Endometrium (tissue), 2 donors: ENCODE data around the gene GGA3.
"Not testable (repeated sequence)": the region's sequence is repeated elsewhere in the genome, so short reads cannot be mapped to it uniquely, and the experiment has no call there.

Experiments
- FAIRE-seq: peaks from 2 replicates; lab custom pipeline; 2012; peaks lifted over from hg19 to GRCh38; lab: Jason Lieb, UNC
- donor health status: control.
- donor health status: control.

Gene GGA3

DNA sequence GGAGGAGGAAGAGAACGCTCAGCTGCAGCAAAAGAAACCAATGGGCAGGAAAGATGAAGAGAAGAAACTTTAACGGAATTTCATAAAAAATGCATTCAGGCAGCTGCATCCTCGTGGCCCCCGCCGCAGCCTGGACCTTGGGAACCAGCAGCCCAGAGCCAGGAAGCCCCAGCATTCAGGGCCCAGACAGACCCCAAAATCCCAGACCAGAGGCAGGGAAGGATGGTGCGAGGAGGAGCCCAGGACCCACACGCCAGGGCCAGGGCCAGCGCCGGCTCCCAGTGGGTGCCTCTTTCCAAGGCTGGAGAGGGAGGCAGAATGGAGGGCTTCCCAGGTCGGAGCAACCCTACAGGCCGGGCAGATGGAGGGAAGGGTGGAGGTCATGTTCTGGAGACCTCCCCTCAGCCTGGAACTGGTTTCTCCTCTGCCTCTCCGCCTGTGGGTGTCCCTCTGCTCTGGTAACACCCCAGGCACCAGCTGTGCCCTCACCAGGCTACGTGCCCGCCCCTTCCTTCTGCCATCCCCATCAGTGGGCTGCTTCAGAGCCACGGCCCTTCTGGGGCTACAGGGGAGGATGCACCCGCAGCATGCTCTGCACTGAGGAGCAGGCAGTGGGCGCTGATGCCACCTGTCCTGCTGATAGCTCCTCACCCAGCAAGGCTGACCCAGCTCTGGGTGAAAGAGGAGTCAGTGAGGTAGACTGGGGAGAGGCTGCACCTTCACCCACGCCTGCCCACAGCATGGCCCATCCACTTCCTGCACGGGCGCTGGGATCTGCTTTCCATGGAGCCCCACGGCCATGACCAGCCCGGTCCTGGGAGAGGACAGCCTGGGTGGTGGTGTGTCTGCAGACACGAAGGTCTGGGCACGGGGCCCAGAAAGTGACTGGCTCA is 10.8 kb upstream of the GGA3 start:
- FAIRE-seq = no peak

DNA sequence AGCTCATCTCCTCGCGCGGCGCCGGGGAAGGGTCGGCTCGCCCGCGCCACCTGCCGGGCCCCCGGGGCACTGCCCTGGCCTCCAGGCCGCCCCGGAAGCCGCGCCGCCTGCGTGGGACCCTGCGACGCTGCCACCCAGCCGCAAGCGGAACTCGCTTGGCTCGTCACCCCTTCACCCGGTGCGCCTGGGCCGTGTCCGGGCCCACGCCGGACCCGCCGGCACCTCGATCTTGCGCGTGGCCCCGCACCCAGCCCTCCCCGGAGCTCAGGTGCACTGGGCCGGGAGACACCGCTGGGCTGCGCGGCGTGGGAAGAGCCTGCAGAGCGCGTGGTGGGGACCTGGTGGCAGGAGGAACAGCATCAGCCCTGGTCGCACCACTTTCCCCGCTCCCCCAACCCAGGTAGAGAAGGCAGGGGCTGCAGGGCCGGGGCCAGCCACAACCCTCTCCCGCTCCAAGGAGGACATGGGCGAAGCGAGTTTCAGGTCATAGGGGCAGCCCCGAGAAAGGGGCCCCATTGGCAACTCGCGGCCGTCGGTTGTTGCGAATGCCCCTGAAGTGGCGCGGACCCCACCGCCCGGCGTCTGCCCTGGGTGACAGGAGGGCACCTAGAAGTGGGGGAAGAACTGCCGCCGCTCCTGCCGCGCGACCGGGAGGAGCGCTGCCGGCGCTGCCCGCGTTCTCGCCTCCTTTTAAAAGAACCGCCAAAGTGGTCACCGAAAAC is 10.0 kb upstream of the GGA3 start:
- no peak for FAIRE-seq

DNA sequence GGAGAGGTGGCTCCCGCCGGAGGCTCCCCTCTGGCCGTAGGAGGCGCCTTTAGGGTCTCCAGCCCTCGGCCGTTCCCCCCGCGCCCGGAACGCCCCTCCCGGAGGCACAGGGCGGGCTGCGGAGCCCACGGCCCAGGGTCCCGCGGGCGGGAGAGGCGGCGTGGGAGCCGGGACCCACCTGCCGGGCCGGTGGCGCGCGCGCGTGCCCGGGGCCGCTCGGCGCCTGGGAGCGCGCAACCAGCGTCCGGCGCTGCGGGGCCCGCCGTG is 9.5 kb upstream of the GGA3 start, which contains the start of gene MIF4GD:
Gene MIF4GD, minus strand, starts transcription at position 266 of the 267 bp plus-strand sequence. CDS start 1,036 bp downstream, outside the sequence.
- no peak for FAIRE-seq

DNA sequence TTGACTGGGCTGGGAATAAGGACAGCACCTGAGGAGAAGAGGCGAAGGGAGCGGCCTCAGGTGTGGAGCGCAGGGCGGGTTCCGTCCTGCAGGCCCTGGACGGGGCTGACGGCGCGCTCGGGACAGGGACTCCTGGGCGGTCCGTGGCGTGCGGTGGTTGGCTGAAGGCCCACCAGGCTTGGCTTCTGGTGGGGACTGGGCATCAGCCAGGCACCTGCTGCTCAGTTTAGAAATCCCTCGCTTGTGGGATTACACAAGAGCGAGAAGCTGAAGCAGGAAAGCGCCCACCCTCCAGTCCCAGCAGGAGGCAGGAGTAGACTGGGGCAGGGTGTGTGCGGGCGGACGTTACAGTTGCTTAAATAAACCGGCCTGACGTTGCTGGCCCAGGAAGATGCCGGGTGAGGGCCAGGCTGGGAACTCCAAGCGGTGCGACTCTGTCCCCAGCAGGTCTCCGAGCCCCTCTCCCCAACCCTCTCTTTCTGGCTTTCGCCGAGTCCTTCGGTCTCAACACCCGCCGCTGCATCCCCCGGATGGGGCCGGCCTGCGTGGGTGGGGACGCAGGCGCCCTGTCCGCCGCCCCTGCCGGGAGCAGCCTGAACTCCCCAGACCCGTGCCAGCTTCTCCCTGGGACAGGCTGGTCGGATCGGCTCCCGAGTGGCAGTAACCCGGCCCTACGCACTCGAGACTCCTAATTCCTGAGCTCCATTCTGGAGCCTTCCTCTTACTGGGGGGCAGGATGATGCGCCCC is 9.0 kb upstream of the GGA3 start:
- no peak for FAIRE-seq

DNA sequence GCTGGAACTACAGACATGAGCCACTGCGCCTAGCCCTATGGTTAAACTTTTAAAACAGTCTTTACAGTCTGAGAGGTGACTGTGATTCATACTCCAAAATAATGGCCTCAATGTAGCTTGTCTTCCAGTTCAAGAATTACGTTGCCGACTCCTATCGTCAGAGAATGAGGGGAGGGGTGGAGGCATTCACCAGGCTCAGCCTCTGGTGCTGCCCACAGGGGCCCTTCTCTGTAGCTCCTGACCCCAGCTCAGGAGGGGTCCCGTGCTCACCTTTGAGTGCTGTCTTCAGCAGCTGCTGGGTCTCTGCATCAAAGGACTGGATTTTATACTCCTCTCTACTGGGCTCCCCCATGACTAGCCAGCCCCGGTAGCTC is 8.4 kb upstream of the GGA3 start:
- no peak for FAIRE-seq

DNA sequence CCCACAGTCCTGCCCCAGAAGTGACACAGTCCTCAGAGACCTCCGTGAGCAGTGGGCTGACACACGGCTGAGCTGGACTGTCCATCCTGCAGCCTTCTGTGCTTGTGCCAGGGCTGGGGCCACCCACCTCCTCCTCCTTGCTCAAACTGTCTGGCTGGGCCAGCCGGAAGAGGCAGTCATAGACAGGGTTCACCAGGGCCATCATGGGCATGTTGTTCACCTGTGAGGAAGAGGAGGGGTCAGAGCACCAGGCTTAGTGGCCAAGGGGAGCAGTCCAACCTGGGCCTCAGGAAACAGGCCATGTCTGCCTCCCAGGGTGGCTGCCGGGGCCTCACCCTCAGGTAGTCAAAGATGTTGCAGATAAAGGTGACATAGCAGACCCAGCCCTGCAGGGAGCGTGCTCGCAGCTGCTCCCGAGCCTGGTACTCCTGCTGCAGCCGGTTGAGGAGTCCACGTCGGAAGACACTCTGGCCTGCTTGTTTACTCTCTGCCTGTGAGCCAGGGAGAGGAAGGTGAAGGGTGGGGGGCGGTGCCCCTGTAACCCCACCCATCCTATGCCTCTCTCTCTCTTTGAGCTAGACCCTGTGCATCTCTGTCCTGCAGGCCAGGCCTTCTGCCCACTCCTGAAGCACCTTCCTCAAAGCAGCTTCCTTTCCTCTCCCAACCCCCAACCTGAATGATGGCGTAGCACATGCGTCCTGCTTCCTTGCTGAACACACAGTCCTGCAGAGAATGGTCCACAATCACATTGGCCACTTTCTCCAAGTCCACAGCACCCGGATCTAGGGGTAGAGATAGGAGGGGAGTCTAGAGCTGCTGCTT is 6.2 kb upstream of the GGA3 start:
- no peak for FAIRE-seq

DNA sequence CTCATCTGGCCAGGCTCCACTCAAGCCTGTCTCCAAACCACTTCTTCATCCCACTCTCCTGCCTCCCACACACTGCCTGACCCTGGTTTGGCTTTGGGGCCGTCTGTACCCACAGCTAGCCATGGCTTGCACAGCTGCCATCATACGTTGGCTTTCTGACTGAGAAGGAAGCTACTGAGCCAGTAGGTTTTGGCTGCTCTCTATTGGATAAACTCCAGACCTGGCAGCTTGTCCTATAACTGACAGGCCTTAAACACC is 5.7 kb upstream of the GGA3 start:
- no peak for FAIRE-seq

DNA sequence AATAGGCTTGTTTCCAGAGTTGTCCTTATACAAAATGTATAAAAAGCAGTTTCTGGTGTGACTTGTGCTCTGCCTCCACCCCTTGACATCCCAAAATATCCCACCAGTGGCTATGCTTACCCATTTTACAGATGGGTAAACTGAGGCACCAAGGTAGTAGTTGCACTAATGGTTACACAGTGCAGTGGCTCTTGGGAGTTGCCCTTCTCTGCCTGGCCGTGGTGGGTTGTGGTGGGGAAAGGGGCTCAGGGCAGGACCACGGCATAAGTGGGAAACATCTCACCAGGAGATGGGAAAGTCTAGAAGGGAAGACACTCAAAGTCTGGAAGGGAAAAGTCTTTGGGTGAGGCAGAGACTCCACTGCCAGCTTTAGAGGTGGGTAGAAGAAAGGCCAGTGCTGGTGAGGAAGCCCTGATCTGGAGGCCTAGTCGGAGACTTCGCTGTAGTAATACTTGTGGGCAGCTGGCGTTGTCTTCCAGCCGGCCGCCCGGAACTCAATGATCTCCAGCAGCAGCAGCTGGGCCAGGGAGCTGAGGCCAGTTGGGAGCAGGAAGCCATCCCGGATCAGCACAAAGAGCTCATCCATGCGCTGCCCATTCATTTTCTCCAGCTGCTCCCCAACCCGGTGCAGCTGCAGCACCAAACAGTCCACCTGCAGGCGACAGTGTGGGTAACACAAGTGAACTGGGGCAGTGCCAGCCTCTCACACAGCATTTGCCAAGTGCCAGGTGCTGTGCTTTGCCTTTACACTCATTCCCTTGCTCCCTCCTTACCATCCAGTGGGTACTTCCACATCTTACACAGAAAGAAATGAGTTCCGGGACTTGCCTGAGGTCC is 5.1 kb upstream of the GGA3 start:
- FAIRE-seq = no peak

DNA sequence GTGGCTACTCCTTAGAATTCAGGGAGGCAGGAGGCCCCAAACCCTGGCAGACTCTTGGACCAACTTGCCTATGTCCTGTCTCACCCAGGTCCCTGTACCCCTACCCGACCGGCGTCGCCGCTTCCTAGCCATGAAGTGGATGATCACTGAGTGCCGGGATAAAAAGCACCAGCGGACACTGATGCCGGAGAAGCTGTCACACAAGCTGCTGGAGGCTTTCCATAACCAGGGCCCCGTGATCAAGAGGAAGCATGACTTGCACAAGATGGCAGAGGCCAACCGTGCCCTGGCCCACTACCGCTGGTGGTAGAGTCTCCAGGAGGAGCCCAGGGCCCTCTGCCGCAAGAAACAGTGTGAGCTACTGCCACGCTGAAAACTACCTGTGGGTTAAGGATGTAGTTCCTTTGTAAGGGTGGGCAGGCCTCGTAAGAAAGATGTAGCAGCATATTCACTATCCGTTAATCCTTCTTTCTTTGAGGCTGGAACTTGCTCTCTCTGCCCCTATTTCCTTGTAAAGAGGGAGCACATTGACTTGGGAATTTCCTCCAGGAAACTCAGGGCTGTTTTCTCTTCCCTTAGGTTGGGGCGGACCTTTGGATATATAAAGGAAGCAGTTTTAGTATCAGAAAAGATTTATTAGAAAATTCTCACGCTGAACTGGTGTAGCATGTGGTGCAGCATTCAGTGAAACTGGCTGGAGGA is 4.4 kb upstream of the GGA3 start:
- no peak for FAIRE-seq

DNA sequence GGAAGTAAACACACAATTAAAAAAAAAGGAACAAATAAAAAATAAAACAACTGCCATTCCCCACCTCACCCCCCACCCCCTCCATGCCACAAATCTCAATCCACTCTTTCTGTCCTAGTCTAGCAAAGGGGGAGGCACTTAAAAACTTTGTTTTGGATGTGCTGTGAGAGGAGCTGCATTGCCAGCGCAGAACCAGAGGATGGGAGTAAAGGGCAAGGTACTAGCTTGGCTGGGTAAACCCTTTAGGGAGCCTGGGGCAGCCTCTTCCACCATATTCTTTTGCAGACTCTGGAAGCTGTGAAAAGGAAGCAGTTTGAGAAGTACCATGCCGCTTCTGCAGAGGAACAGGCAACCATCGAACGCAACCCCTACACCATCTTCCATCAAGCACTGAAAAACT is 1.6 kb upstream of the GGA3 start:
- FAIRE-seq = no peak

DNA sequence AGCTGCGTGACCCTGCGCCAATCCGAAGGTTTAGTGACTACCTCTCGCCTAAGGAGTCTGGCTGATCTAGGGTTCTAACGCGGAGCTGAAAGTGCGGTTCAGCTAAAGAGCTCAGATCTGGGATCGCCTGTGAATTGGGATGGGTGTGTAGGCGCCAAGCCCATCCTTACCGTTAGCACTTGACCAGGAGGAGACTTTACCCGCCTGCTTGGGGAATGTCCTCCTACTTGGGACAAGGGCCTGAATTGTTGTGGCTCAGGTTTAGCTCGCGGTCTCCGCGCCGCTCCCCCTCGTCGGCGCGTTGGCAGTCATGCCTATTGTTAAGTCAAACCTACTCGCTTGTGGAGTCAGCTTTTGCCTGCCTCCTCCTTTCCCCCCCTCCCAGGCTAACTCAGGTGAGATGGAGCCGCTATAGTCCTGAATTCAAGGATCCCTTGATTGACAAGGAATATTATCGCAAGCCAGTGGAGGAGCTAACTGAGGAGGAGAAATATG is 753 bp upstream of the GGA3 start:
- no peak for FAIRE-seq

DNA sequence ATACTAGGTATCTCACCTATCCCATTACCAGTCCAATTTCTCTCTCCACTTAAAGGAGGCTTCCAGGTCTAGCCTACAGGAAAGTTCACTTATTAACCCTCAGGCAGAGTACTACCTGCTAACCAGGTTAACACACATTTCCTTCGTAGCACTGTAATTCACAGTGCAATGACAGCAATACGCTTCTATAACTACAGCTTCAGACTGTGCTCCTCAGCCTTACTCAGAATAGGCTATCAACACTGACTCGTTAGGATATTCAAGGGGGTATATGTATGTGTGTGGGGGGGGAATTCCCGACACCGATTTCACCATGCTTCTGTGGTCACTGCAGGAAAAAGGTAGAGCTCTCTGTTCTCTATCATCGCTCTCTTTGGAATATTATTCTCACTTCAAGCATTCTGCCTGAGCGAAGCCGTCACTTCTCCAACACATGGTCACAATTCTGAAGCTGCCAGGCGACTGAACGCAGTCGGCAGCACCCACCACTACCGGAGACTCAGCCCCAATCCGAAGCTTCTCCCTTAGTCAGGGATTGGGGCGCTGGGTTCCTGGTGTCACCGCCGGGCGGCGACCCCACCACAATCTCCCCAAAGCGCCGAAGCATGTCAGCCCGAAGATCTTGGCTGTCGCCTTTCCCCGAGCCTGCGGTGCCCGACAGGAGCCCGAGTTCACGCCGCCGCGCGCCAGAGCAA is 618 bp downstream of the GGA3 start:
- FAIRE-seq = no peak

DNA sequence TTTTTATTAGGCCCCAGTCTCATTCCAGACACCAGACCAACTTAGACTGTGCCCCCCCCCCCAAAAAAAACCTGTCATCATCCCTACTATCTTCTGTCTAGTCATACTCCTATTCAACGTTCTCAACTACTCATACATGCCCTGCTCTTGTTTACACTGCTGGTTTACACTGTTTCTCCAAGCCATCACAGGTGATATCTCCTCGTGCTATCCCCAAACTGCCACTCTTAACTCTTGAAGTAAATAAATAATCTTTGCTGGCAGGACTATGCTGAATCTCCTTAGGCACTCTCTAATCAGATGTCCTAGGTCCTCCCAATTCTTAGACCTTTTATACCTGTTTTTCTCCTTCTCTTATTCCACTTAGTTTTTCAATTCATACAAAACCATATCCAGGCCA is 4.2 kb downstream of the GGA3 start:
- not testable (repeated sequence) for FAIRE-seq

DNA sequence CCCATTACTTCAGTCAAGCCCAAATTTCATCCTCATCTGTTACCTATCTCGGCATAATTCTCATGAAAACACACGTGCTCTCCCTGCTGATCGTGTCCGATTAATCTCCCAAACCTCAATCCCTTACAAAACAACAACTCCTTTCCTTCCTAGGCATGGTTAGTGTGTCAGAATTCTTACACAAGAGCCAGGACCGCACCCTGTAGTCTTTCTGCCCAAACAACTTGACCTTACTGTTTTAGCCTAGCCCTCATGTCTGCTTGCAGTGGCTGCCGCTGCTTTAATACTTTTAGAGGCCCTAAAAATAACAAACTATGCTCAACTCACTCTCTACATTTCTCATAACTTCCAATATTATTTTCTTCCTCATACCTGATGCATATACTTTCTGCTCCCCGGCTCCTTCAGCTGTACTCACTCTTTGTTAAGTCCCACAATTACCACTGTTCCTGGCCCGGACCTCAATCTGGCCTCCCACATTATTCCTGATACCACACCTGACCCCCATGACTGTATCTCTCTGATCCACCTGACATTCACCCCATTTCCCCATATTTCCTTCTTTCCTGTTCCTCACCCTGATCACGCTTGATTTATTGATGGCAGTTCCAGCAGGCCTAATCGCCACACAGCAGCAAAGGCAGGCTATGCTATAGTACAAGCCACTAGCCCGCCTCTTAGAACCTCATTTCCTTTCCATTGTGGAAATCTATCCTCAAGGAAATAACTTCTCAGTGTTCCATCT is 5.3 kb downstream of the GGA3 start:
- not testable (repeated sequence) for FAIRE-seq

DNA sequence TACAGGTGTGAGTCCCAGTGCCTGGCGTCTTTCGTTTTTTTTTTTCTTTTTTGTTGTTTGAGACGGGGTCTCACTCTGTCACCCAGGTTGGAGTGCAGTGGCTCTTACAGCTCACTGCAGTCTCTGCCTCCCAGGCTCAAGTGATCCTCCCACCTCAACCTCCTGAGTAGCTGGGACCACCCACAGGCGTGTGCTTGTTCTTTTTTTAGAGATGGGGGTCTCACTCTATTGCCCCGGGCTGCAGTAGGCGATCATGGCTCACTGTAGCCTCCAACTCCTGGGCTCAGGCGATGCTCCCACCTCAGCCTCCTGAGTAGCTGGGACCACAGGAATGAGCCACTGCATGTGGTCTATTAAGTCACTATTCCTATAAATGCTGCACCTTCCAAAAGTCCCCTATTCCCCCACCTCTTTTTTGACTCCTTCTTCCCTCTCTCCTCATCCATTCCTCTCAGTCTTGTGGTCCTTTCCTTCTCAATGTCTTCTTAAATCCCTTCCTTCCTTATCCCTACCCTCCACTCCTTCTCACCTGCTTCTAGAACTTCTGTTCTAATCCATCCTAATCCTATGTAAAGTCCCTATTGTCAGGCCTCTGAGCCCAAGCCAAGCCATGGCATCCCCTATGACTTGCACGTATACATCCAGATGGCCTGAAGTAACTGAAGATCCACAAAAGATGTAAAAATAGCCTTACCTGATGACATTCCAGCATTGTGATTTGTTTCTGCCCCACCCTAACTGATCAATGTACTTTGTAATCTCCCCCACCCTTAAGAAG is 9.2 kb downstream of the GGA3 start:
- FAIRE-seq = no peak

DNA sequence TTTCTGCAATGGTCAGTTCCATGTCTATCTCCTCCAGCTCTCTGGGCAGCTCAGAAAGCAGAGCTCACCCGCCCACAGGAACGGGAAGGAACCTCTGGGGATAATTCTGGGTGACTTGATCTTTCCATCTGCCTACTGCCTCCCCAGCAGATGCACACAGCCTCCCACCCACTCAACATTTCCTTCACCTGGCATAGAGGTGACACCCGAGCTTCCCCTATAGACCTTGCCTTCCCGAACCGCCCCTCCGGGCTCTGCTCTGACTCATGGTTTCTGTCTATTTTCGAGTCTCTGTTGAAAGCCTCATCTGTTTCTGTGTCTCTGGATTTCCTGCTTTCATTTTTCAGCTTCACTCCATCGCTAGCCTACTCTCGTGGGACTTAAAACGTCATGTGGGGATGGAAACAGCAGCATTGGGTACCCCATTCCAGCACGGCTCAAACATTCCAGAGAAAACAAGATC is 11.4 kb downstream of the GGA3 start:
- no peak for FAIRE-seq

DNA sequence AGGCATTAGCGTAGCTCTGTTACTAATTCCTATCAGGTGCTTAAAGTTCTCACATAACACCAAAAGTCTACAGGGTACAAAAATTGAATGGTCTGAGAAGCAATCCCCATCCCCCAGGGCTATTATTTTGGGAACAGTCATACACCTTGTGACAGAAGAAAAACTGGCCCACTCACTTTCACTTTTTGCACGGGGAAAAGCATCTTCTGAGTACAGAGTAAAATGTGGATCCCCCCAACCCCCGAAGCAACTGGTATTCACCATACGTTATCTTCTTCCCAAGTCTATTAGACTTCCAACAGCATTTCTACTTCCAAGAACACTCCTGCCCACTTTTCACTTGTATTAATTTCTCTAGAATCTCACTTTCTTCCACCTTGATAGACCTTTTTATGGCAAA is 11.8 kb downstream of the GGA3 start:
- FAIRE-seq = no peak

DNA sequence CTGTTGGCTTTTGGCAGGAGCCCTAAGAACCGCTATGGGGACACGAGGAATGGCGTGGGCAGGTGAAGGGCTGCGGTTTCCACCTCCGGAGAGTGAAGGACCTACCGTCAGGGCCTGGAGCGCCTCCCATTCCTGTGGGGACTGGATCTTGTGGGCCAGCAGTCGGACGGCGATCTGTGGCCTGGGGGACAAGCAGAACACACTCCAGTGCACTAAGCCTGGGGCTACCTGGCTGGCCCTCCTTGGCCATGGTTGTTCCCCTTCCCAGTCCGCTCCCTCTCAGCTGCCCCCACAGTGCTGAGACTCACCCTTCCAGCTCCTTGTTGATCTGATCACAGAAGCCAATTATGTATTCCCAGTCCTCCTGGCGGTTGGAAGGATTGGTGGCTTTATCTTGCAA is 15.0 kb downstream of the GGA3 start:
- no peak for FAIRE-seq
